ENCODE data around the gene BCAS3.

The BCAS3 gene

DNA sequence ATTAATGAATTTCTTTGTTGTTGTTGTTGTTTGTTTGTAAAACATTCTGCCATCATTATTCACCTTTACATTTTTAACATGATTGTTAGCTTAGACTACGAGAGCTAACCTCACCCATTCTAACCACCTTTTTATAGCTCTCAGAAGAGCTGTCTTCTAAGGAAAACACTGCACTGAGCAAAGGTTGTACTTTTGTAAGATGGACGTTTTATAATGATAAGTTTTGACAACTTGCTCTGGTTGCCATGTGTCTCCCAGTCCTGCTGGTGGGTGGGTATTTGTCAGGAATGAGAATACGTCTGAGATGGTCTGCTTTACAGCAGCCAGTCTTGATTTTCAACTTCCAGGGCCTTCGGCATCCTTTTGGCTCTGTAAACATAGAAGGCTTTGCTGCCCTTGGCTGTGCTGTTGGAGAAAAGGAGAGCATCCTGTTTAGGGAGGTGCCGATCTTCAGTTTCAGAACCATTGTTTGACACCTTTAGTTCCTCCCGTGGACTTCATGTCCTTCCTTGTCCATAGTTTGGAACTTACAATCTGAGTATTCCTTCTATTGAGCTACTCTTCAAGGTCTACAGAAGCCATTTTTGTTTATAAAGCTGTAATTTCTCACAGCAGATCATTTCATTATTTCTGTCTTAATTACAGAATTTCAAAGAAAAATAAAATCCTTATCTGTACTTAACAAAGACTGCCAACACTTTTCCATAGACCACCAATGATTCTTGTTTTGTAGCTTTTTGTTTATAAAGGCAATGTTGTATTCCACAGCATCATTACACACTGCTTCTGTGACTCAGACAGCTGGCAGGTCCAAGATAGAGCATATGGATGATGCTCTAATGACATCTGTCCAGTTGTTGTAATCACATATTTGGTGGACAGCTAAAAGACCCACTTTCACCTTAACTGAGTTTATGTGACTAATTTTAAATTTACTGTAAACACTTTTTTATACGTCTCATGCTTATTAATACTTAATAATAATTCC, 451.9 kb downstream of the BCAS3 start:
- no peak overlapping the region for H2AFZ ChIP-seq (ENCODE audit: low read depth)
- H3K4me2 ChIP-seq: no peak overlapping the region
- H3K4me1 ChIP-seq (ENCODE audit: low read depth, poor library complexity, severe bottlenecking): no peaks in the 10 kb centered on the region
- no peak overlapping the region for H3K9ac ChIP-seq
- TF ChIP-seq, protein P1, sequence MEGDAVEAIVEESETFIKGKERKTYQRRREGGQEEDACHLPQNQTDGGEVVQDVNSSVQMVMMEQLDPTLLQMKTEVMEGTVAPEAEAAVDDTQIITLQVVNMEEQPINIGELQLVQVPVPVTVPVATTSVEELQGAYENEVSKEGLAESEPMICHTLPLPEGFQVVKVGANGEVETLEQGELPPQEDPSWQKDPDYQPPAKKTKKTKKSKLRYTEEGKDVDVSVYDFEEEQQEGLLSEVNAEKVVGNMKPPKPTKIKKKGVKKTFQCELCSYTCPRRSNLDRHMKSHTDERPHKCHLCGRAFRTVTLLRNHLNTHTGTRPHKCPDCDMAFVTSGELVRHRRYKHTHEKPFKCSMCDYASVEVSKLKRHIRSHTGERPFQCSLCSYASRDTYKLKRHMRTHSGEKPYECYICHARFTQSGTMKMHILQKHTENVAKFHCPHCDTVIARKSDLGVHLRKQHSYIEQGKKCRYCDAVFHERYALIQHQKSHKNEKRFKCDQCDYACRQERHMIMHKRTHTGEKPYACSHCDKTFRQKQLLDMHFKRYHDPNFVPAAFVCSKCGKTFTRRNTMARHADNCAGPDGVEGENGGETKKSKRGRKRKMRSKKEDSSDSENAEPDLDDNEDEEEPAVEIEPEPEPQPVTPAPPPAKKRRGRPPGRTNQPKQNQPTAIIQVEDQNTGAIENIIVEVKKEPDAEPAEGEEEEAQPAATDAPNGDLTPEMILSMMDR (conservative IDR thresholded peaks at IDR 0.05; ENCODE audit: low read depth, low read length): no peak
- H3K27me3 ChIP-seq (ENCODE audit: insufficient read depth, low read depth): no peaks in the 10 kb centered on the region
- no peaks in the 10 kb centered on the region for H3K36me3 ChIP-seq (ENCODE audit: insufficient read depth)
- H3K27ac ChIP-seq: no peak overlapping the region
- no peaks in the 10 kb centered on the region for H3K79me2 ChIP-seq (ENCODE audit: insufficient read depth, low read depth)
- H3K4me3 ChIP-seq (IDR thresholded peaks at IDR 0.05; ENCODE audit: insufficient read depth, low read depth, low read length): no peak overlapping the region
- no peaks in the 10 kb centered on the region for H4K20me1 ChIP-seq (ENCODE audit: insufficient read depth)

DNA sequence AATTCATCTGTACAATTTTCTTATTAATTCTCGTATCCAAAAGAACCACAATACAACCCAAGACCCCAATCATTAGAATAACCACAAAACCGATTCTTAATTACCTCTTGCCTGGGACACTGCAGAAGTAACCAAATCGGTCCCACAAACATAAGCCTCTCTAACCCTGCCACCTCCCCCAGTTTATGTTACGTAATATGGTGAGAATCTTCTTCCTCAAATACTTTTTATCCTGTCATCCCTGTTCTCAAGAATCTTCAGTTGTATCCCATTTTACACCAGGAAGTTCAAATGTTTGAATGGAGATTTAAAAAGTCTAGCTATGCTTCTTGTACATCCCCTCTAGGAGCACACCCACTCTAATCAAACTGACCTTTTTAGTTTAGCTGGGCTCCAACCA, 452.7 kb downstream of the BCAS3 start:
- H3K4me3 ChIP-seq (IDR thresholded peaks at IDR 0.05; ENCODE audit: insufficient read depth, low read depth, low read length): no peak overlapping the region
- no peaks in the 10 kb centered on the region for H3K79me2 ChIP-seq (ENCODE audit: insufficient read depth, low read depth)
- TF ChIP-seq, protein P1 (conservative IDR thresholded peaks at IDR 0.05; ENCODE audit: low read depth, low read length): no peak
- no peaks in the 10 kb centered on the region for H3K4me1 ChIP-seq (ENCODE audit: low read depth, poor library complexity, severe bottlenecking)
- H3K9ac ChIP-seq: no peak overlapping the region
- H4K20me1 ChIP-seq (ENCODE audit: insufficient read depth): no peaks in the 10 kb centered on the region
- H3K36me3 ChIP-seq (ENCODE audit: insufficient read depth): no peaks in the 10 kb centered on the region
- no peak overlapping the region for H2AFZ ChIP-seq (ENCODE audit: low read depth)
- no peak overlapping the region for H3K4me2 ChIP-seq
- no peak overlapping the region for H3K27ac ChIP-seq
- no peaks in the 10 kb centered on the region for H3K27me3 ChIP-seq (ENCODE audit: insufficient read depth, low read depth)

DNA sequence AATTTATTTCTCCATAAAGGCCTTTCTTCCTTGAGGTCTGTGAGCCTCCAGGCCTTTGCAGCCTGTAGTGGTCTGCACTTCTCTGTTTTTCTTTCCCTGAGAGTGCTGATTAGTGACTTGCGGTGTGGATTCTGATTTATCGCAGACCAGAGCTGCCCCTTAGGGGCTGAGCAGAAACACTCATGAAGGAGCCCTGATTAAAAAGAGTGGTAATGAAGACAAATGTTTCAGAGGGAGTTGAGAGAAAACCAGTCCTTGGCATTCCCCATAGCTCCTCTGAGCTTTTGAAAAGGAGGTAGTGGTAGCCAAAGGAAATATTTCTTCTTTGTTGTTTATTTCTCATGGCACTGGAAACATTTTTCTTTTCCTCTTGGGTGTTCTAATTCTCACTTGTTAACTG, 453.9 kb downstream of the BCAS3 start:
- Histone ChIP-seq H3K4me1 (ENCODE audit: low read depth, poor library complexity, severe bottlenecking) (no peaks in the 10 kb centered on the region), H3K36me3 (ENCODE audit: insufficient read depth) (no peaks in the 10 kb centered on the region), H4K20me1 (ENCODE audit: insufficient read depth) (no peaks in the 10 kb centered on the region), H3K4me2 (no peak overlapping the region), H2AFZ (ENCODE audit: low read depth) (no peak overlapping the region), H3K4me3 (IDR thresholded peaks at IDR 0.05; ENCODE audit: insufficient read depth, low read depth, low read length) (no peak overlapping the region), H3K9ac (no peak overlapping the region), H3K79me2 (ENCODE audit: insufficient read depth, low read depth) (no peaks in the 10 kb centered on the region), H3K27me3 (ENCODE audit: insufficient read depth, low read depth) (no peaks in the 10 kb centered on the region), H3K27ac (no peak overlapping the region)
- TF ChIP-seq, protein P1 (conservative IDR thresholded peaks at IDR 0.05; ENCODE audit: low read depth, low read length): no peak

DNA sequence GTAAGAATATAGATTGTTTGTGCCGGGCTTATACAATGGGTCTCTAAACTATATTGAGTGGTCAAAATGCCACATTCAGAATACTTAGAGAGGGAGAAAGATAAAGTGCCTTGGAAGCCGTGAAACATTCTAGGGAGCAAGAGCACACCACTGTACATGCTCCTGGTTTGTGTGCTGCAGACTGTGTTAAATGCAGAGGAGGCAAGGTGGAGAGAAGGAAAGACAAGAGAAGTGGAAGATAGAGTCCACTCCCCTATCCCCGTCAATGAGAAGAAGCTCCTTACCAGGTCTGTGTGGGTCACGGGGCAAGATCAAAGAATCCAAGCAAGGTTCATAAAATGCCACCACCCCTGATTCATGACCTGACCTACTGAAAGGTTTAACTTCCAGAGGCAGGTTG, 454.9 kb downstream of the BCAS3 start:
- Histone ChIP-seq H3K4me2 (no peak overlapping the region), H3K27ac (no peak overlapping the region), H3K4me1 (ENCODE audit: low read depth, poor library complexity, severe bottlenecking) (no peaks in the 10 kb centered on the region), H4K20me1 (ENCODE audit: insufficient read depth) (no peaks in the 10 kb centered on the region), H3K9ac (no peak overlapping the region), H3K27me3 (ENCODE audit: insufficient read depth, low read depth) (no peaks in the 10 kb centered on the region), H3K4me3 (IDR thresholded peaks at IDR 0.05; ENCODE audit: insufficient read depth, low read depth, low read length) (no peak overlapping the region), H2AFZ (ENCODE audit: low read depth) (no peak overlapping the region), H3K36me3 (ENCODE audit: insufficient read depth) (no peaks in the 10 kb centered on the region), H3K79me2 (ENCODE audit: insufficient read depth, low read depth) (no peaks in the 10 kb centered on the region)
- TF ChIP-seq, protein P1 (conservative IDR thresholded peaks at IDR 0.05; ENCODE audit: low read depth, low read length): no peak

All from KMS-11 (cell line).